CD4-positive, alpha-beta T cell (primary cell): ENCODE data around the gene YBX2. TPM values are rescaled to one million over a fixed set of nuclear protein-coding genes. Genes with fewer than 3 reads are reported as not detected.

Experiments used
- ATAC-seq: fragments of 200-7000 bp; cut with Tn5 transposase; one replicate; pipeline ENCODE4 v1.10.0; 2022; ENCODE audit warnings: mild to moderate bottlenecking; ENCODE audit not compliant: poor library complexity
- CTCF ChIA-PET: fragments of 350-600 bp; sonication (Branson Sonifier 250); formaldehyde crosslinking; loops from one replicate; lab custom pipeline; 2021; ENCODE audit warnings: antibody characterized with exemption, inconsistent platforms; lab: Charles Lee
- POLR2A ChIA-PET: fragments of 350-600 bp; sonication (Branson Sonifier 250); formaldehyde crosslinking; loops from one replicate; lab custom pipeline; 2021; ENCODE audit warnings: antibody characterized with exemption, inconsistent platforms; lab: Charles Lee
- DNase-seq, 14 experiments: peaks; one replicate each; pipeline ENCODE4 v3.0.0-alpha.2; 2013 to 2020; ENCODE audit warnings: mixed read lengths in 2 of 14
- H3K27ac ChIP-seq, 2 donors: one replicate each; pipeline versions ENCODE4 v1.5.1 to v1.7.0; 2013; ENCODE audit warnings: low read length in 2 of 2, low read depth in 1 of 2, mild to moderate bottlenecking in 1 of 2
- H3K27me3 ChIP-seq, 2 experiments: 1 replicate in 1 of 2; 2 replicates in 1 of 2; pipeline versions ENCODE4 v1.6.1 to v1.7.0; 2013; ENCODE audit warnings: low read length in 2 of 2, control low read depth in 1 of 2, mild to moderate bottlenecking in 1 of 2, moderate library complexity in 1 of 2; ENCODE audit not compliant: insufficient read depth in 2 of 2, control insufficient read depth in 1 of 2
- H3K36me3 ChIP-seq: one replicate; pipeline ENCODE4 v1.6.1; 2013; ENCODE audit warnings: low read length, control low read depth; ENCODE audit not compliant: insufficient read depth
- H3K4me1 ChIP-seq: one replicate; pipeline ENCODE4 v1.6.1; 2013; ENCODE audit warnings: low read length, control low read depth; ENCODE audit not compliant: insufficient read depth
- H3K4me3 ChIP-seq: one replicate; pipeline ENCODE4 v1.5.1; 2013; ENCODE audit warnings: mild to moderate bottlenecking, low read length, moderate library complexity
- H3K9me3 ChIP-seq, 2 experiments: 1 replicate in 1 of 2; 2 replicates in 1 of 2; pipeline versions ENCODE4 v1.6.1 to v1.7.0; 2013; ENCODE audit warnings: low read length in 2 of 2, mild to moderate bottlenecking in 2 of 2, control low read depth in 1 of 2, moderate library complexity in 1 of 2; ENCODE audit not compliant: control insufficient read depth in 1 of 2, insufficient read depth in 1 of 2
- H3K27ac Mint-ChIP-seq: one replicate; pipeline ENCODE4 v1.8.0; 2020; ENCODE audit warnings: mixed read lengths
- H3K27me3 Mint-ChIP-seq: one replicate; pipeline ENCODE4 v1.8.0; 2021; ENCODE audit warnings: mixed read lengths
- H3K36me3 Mint-ChIP-seq: one replicate; pipeline ENCODE4 v1.8.0; 2021; ENCODE audit warnings: low read depth, mixed read lengths
- H3K4me1 Mint-ChIP-seq: one replicate; pipeline ENCODE4 v1.8.0; 2021; ENCODE audit warnings: low read depth, mixed read lengths
- H3K4me3 Mint-ChIP-seq: one replicate; pipeline ENCODE4 v1.8.0; 2020; ENCODE audit warnings: mild to moderate bottlenecking, mixed read lengths
- H3K9me3 Mint-ChIP-seq: one replicate; pipeline ENCODE4 v1.8.0; 2020; ENCODE audit warnings: mixed read lengths
- intact Hi-C, 2 experiments: fragments of 100-400 bp; cut with DNase I in 1 of 2; cut with micrococcal nuclease in 1 of 2; formaldehyde crosslinking; loops; one replicate each; pipeline versions ENCODE4 v1.15.1 to v1.9.0; 2023 to 2025; cut with DNase I, micrococcal nuclease
- total RNA-seq, 174 experiments: library from RNA in 2 of 174; stranded (reverse) in 2 of 174; gene quantifications; one replicate each; pipeline ENCODE4 v1.2.3 and lab custom pipeline; 2021 to 2026
- TF ChIP-seq, protein P1 (sequence below): fragments of 200-600 bp; IDR thresholded peaks from one replicate; pipeline ENCODE4 v1.8.0; 2022; ENCODE audit warnings: antibody characterized with exemption, mild to moderate bottlenecking

Gene YBX2
- total RNA-seq, 2 experiments from 2014 or later: 0.56 TPM; not detected in 1

DNA sequence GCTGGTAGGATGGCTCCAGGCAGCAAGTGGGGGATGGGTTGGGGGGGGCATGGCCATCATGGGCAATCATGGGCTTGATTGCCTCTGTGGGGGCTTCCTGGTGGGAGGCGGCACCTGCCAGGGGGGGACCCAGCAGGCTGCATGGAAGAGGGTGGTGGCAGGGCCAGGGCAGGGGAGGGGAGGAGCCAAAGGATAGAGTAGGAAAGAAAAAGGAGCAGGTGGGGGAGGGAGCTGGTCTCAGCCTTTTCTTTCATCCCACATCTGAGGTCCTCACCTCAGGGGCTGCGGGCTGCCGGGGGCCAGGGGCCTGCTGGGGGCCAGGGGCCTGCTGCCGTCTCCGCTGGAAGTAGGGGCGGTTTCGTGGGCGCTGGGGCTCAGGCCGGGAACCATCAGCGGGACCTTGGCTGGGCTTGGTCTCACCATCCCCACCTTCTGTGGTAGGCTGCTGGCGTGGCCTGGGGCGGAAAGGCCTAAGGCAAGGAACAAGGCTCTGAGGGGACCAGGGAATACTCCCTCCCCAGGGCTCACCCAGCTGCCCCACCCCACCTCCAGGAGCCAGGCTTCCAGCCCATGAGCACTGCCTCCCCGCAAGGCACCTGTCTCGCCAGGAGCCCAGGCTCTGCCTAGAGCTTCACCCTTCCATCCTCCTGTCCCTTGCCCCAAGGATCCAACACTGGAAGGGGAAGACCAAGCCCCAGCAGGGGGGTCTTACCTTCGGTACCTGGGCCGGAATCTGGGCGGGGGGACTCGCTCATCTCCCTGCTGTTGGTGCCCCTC, 5.0 kb downstream of the YBX2 start:
- ATAC-seq (no peak), DNase-seq (no peak)
- Mint-ChIP-seq H3K4me3 (no peak overlapping the region), H3K36me3 (no peaks in the 10 kb centered on the region), H3K9me3 (no peaks in the 10 kb centered on the region), H3K4me1 (peaks cover 6% of the 10 kb centered on the region), H3K27me3 (peaks cover 41% of the 10 kb centered on the region), H3K27ac (no peak overlapping the region)
- ChIA-PET CTCF (interaction anchor here (1.3 kb wide), 1 partner anchor 7 kb away, joined by 4 read pairs; no protein-coding TSS in a partner anchor), POLR2A (no interaction called here)
- no peak overlapping the region for H3K4me3 ChIP-seq
- intact Hi-C loops: loop anchor here in 1 of 2 experiments (5.0 kb wide), 1 partner anchor 242 kb away; no protein-coding TSS in a partner anchor
- peaks cover 11 to 12% of the 10 kb centered on the region in 2 experiments for H3K27me3 ChIP-seq
- no peak overlapping the region for H3K27ac ChIP-seq
- H3K4me1 ChIP-seq: peaks cover 10% of the 10 kb centered on the region
- no peaks in the 10 kb centered on the region for H3K9me3 ChIP-seq
- TF ChIP-seq, protein P1, sequence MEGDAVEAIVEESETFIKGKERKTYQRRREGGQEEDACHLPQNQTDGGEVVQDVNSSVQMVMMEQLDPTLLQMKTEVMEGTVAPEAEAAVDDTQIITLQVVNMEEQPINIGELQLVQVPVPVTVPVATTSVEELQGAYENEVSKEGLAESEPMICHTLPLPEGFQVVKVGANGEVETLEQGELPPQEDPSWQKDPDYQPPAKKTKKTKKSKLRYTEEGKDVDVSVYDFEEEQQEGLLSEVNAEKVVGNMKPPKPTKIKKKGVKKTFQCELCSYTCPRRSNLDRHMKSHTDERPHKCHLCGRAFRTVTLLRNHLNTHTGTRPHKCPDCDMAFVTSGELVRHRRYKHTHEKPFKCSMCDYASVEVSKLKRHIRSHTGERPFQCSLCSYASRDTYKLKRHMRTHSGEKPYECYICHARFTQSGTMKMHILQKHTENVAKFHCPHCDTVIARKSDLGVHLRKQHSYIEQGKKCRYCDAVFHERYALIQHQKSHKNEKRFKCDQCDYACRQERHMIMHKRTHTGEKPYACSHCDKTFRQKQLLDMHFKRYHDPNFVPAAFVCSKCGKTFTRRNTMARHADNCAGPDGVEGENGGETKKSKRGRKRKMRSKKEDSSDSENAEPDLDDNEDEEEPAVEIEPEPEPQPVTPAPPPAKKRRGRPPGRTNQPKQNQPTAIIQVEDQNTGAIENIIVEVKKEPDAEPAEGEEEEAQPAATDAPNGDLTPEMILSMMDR: no peak
- no peaks in the 10 kb centered on the region for H3K36me3 ChIP-seq

DNA sequence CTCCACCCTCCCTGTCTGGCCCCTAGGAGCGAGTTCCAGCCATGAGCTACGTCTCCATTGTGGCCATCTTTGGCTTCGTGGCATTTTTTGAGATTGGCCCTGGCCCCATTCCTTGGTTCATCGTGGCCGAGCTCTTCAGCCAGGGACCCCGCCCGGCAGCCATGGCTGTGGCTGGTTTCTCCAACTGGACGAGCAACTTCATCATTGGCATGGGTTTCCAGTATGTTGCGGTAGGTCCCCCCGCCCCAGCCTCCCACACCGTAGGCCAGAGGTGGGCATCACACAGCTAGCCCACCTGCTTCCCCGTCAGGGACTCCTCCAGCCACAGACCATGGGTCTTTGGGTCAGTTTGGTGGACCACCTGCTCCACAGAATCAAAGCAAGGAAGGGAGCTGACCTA, 8.8 kb downstream of the YBX2 start:
- ChIA-PET POLR2A (interaction anchor here (0.6 to 1.4 kb wide), 2 partner anchors 11 to 37 kb away, joined by 3 to 4 read pairs; no protein-coding TSS in a partner anchor), CTCF (interaction anchor here (1.0 to 1.2 kb wide), 2 partner anchors 10 to 12 kb away, joined by 4 to 5 read pairs; no protein-coding TSS in a partner anchor)
- Histone ChIP-seq H3K27ac (no peak overlapping the region), H3K4me1 (peaks cover 22% of the 10 kb centered on the region), H3K36me3 (no peaks in the 10 kb centered on the region), H3K9me3 (peaks cover 0 to 9% of the 10 kb centered on the region in 2 experiments), H3K27me3 (peaks cover 38 to 43% of the 10 kb centered on the region in 2 experiments), H3K4me3 (no peak overlapping the region)
- intact Hi-C loops: no loop called here
- TF ChIP-seq, protein P1: no peak
- no peak for DNase-seq
- Mint-ChIP-seq H3K4me1 (peaks cover 18% of the 10 kb centered on the region), H3K27ac (no peak overlapping the region), H3K36me3 (no peaks in the 10 kb centered on the region), H3K27me3 (peaks cover 55% of the 10 kb centered on the region), H3K9me3 (no peaks in the 10 kb centered on the region), H3K4me3 (no peak overlapping the region)
- ATAC-seq: no peak

DNA sequence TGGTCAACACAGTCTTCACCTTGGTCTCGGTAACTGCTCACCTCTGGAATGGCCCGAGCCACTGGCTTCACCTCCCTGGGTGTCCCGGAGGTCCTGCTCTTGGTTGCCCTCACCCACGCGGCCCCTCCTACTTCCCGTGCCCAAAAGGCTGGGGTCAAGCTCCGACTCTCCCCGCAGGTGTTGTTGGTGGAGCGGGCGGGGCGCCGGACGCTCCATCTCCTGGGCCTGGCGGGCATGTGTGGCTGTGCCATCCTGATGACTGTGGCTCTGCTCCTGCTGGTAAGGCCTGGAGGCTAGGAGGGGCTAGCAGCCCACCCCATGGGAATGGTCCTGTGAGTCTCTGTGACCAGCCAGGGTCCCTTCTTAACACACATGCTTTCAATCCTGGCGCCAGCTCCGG, 9.5 kb downstream of the YBX2 start:
- ChIA-PET POLR2A (interaction anchor here (0.6 kb wide), 1 partner anchor 21 kb away, joined by 3 read pairs; no protein-coding TSS in a partner anchor), CTCF (interaction anchor here (1.2 kb wide), 1 partner anchor 12 kb away, joined by 4 read pairs; no protein-coding TSS in a partner anchor)
- Mint-ChIP-seq H3K9me3 (no peaks in the 10 kb centered on the region), H3K4me3 (no peak overlapping the region), H3K36me3 (no peaks in the 10 kb centered on the region), H3K27ac (no peak overlapping the region), H3K4me1 (peaks cover 26% of the 10 kb centered on the region), H3K27me3 (peaks cover 55% of the 10 kb centered on the region)
- no peak overlapping the region for H3K27ac ChIP-seq
- peaks cover 0 to 9% of the 10 kb centered on the region in 2 experiments for H3K9me3 ChIP-seq
- TF ChIP-seq, protein P1: no peak
- peaks cover 28% of the 10 kb centered on the region for H3K4me1 ChIP-seq
- no peaks in the 10 kb centered on the region for H3K36me3 ChIP-seq
- no peak for ATAC-seq
- no peak for DNase-seq
- H3K4me3 ChIP-seq: no peak overlapping the region
- intact Hi-C loops: loop anchor here in 1 of 2 experiments (5.0 kb wide), 1 partner anchor 238 kb away; no protein-coding TSS in a partner anchor
- H3K27me3 ChIP-seq: peaks cover 38 to 47% of the 10 kb centered on the region in 2 experiments
